Uterus (tissue), 4 donors: ENCODE measurements around the gene BCL2L11. TPM values are rescaled to one million over a fixed set of nuclear protein-coding genes. Genes with fewer than 3 reads are reported as not detected.

Experiments
- DNase-seq, 2 donors: peaks; one replicate each; pipeline ENCODE4 v3.0.0-alpha.2; 2019 to 2020
- H3K27ac ChIP-seq, 2 donors: fragments of 200-600 bp; sonication (generic); 1 replicate in 1 of 2; 2 replicates in 1 of 2; pipeline ENCODE4 v1.5.1; 2016 to 2018
- H3K27me3 ChIP-seq, 2 donors: fragments of 200-600 bp; sonication (generic); one replicate each; pipeline ENCODE4 v1.5.1; 2018 to 2019; ENCODE audit warnings: control low read depth in 1 of 2
- H3K36me3 ChIP-seq, 2 donors: fragments of 200-600 bp; sonication (generic); one replicate each; pipeline ENCODE4 v1.5.1; 2019; ENCODE audit warnings: control low read depth in 1 of 2
- H3K4me1 ChIP-seq, 2 donors: fragments of 200-600 bp; sonication (generic); one replicate each; pipeline ENCODE4 v1.5.1; 2018 to 2019; ENCODE audit warnings: control low read depth in 1 of 2
- H3K4me3 ChIP-seq, 2 donors: fragments of 200-600 bp; sonication (generic); 1 replicate in 1 of 2; 2 replicates in 1 of 2; pipeline ENCODE4 v1.5.1; 2018 to 2019; ENCODE audit warnings: mild to moderate bottlenecking in 1 of 2
- H3K9me3 ChIP-seq, 2 donors: fragments of 200-600 bp; sonication (generic); one replicate each; pipeline ENCODE4 v1.5.1; 2019; ENCODE audit warnings: control low read depth in 1 of 2
- POLR2A ChIP-seq, 2 donors: fragments of 450-650 bp; IDR thresholded peaks; one replicate each; pipeline ENCODE4 v1.6.1; 2016; ENCODE audit warnings: antibody characterized with exemption in 2 of 2, mild to moderate bottlenecking in 1 of 2, moderate library complexity in 1 of 2
- intact Hi-C: fragments of 100-400 bp; cut with DNase I; formaldehyde crosslinking; loops from one replicate; pipeline ENCODE4 v1.15.1; 2023; ENCODE audit warnings: low total_unique reads
- total RNA-seq, 4 donors: library from RNA; depleted of rRNA in 3 of 4; stranded (reverse); fragments of >200 nt in 3 of 4; gene quantifications; one replicate each; pipeline versions ENCODE4 v1.1.0 to v1.2.4, GENCODE V29; 2014 to 2023
- TF ChIP-seq, protein P1 (sequence below), 4 experiments: fragments of 200-600 bp in 2 of 4; fragments of 450-650 bp in 2 of 4; sonication (generic) in 2 of 4; IDR thresholded peaks; one replicate each; pipeline ENCODE4 v1.5.1; 2016 to 2019; ENCODE audit warnings: antibody characterized with exemption in 4 of 4, mild to moderate bottlenecking in 2 of 4, moderate library complexity in 1 of 4
- donor health status: DM: yes; HTN: yes; CAD: no.

The BCL2L11 gene
- total RNA-seq, 4 donors from 2014 or later = 2.0 to 21.8 (median 15.4) TPM

DNA sequence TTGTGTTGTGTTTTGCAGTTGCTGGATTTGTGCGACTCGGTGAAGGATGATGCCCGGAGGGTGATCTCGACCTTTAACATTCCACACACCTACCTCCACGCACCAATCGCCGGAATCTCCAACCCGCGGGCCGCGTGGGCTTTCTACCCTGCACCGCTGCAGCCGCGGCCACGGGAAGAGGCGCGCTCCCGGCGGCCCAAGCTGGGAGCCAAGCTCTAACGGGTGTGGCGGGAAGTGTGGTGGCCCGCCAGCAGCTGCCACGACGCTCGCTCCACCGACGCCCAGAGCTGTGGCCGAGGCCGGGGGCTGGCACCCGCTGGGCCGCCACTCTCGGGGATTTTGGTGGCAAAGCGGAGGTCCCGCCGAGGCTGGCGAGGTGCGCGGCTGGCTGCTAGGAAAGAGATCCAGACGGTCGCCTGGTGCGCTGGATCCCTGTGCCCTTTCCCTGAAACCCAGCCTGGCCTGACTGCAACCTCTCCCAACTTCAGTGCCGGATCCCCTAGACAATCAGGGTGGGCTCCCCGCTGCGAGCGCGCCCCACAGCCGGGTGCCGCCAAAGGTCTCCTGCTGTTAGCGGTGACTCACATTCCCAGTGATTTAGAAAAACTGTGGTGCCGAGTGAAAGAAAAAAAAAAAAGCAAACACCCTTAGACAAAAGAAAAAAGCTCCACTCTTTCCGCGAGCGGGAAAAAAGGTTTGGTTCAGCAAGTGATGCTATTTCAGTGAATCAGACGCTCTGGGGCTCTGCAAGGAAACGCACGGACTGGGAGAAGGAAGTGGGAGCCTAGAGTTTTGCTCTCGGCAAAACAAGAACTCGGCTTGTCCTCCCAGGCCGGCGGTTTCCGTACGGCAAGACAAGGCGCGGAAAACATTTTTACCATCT is 2.9 kb upstream of the BCL2L11 start:
- TF ChIP-seq POLR2A (IDR thresholded peaks at IDR 0.05) = no peak
- TF ChIP-seq, protein P1, sequence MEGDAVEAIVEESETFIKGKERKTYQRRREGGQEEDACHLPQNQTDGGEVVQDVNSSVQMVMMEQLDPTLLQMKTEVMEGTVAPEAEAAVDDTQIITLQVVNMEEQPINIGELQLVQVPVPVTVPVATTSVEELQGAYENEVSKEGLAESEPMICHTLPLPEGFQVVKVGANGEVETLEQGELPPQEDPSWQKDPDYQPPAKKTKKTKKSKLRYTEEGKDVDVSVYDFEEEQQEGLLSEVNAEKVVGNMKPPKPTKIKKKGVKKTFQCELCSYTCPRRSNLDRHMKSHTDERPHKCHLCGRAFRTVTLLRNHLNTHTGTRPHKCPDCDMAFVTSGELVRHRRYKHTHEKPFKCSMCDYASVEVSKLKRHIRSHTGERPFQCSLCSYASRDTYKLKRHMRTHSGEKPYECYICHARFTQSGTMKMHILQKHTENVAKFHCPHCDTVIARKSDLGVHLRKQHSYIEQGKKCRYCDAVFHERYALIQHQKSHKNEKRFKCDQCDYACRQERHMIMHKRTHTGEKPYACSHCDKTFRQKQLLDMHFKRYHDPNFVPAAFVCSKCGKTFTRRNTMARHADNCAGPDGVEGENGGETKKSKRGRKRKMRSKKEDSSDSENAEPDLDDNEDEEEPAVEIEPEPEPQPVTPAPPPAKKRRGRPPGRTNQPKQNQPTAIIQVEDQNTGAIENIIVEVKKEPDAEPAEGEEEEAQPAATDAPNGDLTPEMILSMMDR (IDR thresholded peaks at IDR 0.05) = no peak
- Histone ChIP-seq H3K9me3 (no peaks in the 10 kb centered on the region), H3K36me3 (no peaks in the 10 kb centered on the region), H3K27me3 (no peaks in the 10 kb centered on the region), H3K27ac (peak overlapping the region in 1 of 2 donors; percentile 13), H3K4me1 (peaks cover 0 to 4% of the 10 kb centered on the region in 2 donors), H3K4me3 (peak overlapping the region; percentile 15 to 34)
- DNase-seq = peak; percentile 29 to 43
- intact Hi-C loops = no loop called here

DNA sequence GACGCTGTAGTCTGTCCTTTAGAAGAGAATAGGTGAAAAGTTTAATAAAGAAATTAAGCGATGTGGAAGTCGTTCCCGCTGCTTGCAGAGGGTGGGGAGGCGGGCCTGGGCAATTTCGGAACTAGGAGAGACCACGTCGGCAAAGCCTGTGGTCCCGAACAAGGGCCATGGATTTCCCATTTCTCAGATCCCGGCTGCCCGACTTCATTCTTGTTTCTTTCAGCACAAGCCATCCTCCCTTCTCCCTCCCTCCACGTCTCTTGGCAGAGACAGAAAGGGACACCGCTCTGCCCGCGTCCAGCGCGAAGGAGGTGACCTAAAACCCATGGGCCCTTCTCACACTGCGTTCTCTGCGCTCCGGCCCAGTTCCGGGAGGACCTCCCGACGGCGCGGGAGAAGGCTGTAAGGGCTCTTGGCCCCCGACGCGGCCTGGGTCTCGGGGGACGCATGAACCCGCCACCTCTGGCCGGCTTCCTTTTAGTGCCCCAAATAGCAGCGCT is 2.2 kb upstream of the BCL2L11 start:
- intact Hi-C loops = no loop called here
- Histone ChIP-seq H3K27me3 (no peaks in the 10 kb centered on the region), H3K36me3 (no peaks in the 10 kb centered on the region), H3K4me3 (no peak overlapping the region), H3K9me3 (no peaks in the 10 kb centered on the region), H3K27ac (peak overlapping the region in 1 of 2 donors; percentile 13), H3K4me1 (peaks cover 0 to 4% of the 10 kb centered on the region in 2 donors)
- no peak for TF ChIP-seq POLR2A (IDR thresholded peaks at IDR 0.05)
- TF ChIP-seq, protein P1 (IDR thresholded peaks at IDR 0.05) = no peak
- DNase-seq = peak in 1 of 2 donors; percentile 23

DNA sequence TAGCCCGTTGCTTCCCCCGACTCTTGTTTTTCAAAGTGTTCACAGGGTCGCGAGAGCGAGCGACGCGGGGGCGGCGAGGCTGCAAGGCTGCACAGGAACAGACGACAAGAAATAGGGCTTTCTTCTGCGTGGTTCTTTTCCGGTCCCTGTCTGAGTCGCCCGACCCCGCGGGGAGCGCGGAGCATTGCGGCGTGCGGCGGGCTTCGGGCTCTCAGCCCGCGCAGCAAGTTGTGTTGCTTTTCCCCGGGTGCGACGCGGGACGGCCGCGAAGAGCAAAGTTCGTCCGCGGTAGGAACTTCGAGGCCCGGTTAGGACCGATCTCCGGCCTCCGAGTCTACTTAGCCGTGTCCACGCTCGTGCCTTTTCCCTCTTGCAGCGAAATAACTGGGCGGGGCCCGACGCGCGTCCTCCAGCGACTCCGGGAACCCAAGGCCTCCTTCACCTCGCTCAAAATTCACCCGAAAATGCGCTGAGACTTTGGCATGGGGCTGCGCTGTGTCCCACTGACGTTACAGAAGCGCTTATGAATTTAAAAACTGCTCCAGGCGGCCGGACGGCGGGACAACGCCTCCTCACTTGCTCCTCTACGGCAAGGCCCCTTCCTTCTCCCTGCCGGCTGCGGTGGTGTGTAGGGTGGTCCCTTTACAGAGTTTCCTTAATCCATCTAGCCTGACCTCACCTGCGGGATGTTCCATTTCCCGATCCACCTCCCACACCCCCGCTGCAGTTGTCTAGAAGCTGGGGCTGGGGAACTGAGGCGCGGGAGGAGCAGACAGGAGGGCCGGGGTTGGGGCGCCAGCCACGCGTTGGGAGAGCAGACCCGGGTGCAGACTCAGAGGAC is 1.5 kb upstream of the BCL2L11 start:
- peak; percentile 21 to 24 for DNase-seq
- TF ChIP-seq, protein P1 (IDR thresholded peaks at IDR 0.05) = no peak
- TF ChIP-seq POLR2A (IDR thresholded peaks at IDR 0.05) = no peak
- H3K9me3 ChIP-seq = no peaks in the 10 kb centered on the region
- intact Hi-C loops = no loop called here
- no peak overlapping the region for H3K27ac ChIP-seq
- peaks cover 0 to 4% of the 10 kb centered on the region in 2 donors for H3K4me1 ChIP-seq
- H3K4me3 ChIP-seq = no peak overlapping the region
- no peaks in the 10 kb centered on the region for H3K27me3 ChIP-seq
- no peaks in the 10 kb centered on the region for H3K36me3 ChIP-seq

DNA sequence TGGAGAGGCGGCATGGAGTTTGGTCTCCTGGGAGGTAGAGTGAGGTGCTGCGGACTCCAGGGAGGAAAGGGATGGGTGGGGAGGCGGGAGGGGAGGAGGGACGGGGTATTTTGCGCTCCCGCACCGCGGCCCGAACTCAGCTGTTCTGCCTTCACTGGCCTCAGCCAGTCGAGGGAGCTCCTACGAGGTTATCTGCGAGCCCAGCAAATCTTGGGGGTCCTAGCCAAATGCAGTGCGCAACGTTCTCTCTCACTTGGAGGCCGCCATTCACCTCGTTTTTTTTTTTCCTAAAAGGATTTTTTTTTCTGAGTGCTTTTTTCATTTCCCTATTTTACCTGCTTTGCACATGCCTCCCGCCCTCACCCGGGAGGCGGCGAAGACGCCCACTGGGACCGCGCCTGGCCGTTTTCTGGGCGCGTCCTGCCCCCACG is 877 bp upstream of the BCL2L11 start:
- Histone ChIP-seq H3K36me3 (no peaks in the 10 kb centered on the region), H3K4me3 (peak overlapping the region; percentile 61 to 86), H3K27ac (peak overlapping the region in 1 of 2 donors; percentile 57), H3K27me3 (no peaks in the 10 kb centered on the region), H3K4me1 (peaks cover 0 to 4% of the 10 kb centered on the region in 2 donors), H3K9me3 (no peaks in the 10 kb centered on the region)
- no peak for DNase-seq
- intact Hi-C loops = no loop called here
- TF ChIP-seq, protein P1 (IDR thresholded peaks at IDR 0.05) = no peak
- TF ChIP-seq POLR2A (IDR thresholded peaks at IDR 0.05) = no peak
